Daoy (cell line): Measurements from ENCODE around the gene ADCY2. TPM values are rescaled to one million over a fixed set of nuclear protein-coding genes. Genes with fewer than 3 reads are reported as not detected.

Source experiments
- DNase-seq: peaks from one replicate; pipeline ENCODE4 v3.0.0-alpha.2; 2015; ENCODE audit warnings: low read depth
- total RNA-seq: library from RNA; depleted of rRNA; stranded (reverse); fragments of >200 nt; shearing (Covaris generic); gene quantifications from 2 replicates; pipeline ENCODE4 v1.2.3, GENCODE V29; 2014

ADCY2 gene
- total RNA-seq, 1 experiment from 2014 or later: 0.86 TPM

DNA sequence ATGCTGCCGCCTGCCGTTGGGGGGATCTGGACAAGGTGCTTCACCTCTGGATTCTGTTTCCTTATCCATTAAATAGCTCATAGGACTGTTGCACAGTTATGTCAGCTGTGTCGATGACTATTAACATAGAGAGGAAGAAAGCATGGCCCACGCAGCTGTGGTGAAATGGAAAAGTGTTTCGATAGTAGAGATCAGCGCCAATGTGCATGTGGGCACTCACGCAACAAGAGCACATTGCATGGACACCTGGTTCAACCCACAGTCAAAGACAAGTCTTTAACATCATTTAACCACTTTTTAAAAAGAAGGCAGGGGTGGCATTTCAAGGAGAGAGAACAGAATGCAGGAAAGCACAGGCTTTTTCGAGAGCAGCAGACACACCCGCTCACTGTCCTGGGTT is 107.6 kb downstream of the ADCY2 start:
- DNase-seq: no peak

DNA sequence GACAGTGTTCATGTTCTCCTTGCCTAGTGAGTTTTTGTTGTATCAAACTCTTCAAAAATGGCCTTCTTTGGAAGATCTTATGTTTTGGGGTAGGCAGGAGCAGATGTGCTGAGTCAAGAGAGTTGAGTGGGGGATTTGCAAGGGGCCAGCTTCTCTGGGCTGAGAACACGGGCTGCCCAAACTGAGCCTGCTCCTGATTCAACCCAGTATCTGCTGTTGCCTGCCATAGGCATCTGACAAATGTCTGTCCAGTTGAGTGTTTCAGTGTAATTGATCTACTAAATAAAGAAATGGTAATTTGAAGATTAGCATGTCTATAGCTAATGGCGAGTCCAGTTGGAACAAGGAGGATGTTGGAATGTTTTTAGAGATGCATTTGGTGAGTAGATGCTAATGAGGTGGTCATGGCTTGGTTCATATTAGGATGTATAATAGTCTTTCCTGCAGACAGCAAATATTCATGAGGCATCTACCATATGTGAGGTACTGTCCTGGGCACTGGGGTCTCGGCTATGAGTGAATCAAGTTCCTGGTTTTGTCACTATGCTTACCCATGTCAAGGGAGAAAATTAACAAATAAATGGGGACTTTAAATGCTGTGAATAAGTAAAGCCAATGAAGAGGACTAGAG is 119.5 kb downstream of the ADCY2 start:
- DNase-seq: no peak

DNA sequence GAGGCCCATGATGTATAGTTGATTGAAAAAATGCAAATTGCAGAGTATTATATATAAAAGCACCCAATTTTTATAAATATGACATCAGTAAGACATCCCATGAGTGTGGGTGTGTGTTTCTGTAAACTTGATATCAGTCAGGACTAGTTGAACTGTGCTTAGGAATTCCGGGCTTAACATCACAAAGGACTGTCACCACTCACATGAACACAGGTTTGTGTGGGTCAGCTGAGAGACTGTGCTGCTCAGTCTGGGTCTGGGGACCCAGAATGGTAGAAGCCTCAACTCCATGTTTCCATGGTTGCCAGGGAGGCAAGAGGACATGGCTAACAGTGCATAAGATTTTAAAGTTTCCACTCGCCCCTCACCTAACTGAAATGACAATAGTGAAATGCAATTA is 120.3 kb downstream of the ADCY2 start:
- no peak for DNase-seq

DNA sequence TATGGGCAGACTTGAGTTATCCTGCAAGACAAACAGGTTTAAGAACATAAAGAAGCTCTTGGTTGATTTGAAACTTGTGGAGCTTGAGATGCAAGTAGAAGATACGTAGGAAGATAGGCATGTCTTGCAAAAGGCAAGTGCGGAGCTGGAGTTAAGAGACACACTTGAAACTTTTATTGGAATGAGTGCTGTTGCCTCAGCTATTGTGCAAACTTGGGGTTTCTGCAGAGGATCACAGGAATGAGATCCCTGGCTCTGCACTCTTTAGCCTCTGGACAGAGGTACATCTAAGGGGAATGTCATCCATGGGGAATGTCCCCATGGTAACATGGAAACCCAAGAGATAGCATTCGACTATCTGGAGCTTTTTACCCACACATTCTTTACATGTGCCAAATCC is 121.1 kb downstream of the ADCY2 start:
- DNase-seq: no peak

DNA sequence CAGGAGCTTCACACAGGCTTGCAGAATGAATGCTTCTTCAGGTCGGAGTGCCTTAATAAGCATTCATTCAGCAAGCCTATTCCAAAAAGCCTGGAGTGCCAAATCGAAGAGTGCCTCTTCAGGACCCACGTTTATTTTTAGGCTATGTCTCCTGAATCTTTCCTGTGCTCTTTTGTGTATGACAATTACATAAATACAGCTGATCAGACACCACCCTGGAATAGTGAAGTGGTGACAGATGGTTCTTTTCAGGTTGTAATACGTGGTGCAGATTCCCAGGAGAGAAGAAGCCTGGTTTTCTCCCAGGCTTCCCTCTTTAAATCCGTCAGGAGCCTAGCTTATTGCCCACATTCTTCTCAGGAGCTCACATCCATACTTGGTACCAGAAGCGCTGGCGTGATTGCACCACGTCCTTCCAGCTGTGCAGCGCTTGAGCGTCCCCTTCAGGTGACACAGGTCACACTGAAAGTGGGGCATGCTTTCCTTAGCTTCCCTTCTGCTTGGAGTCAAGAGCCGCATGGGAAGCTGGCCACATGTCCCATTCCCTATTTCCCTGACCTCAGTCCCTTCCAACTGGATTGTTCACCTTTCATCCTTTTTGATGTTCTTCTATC is 123.1 kb downstream of the ADCY2 start:
- peak; percentile 63 for DNase-seq

DNA sequence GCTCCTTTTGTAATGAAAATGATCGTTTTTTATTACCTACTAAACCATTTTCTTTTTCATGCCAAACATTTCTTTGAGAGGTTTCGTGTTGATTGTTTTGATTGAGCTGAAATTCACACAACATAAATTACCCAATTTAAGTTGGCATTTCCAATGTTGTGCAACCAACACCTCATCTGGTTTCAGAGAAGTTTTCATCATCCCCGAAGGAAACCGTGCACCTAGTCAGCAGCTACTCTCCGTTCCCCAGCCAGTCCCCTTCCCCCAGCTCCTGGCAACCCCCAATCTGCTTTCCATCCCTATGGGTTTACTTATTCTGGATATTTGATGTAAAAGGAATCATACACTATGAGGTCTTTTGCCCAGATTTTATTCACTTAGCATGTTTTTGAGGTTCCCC is 123.6 kb downstream of the ADCY2 start:
- no peak for DNase-seq

DNA sequence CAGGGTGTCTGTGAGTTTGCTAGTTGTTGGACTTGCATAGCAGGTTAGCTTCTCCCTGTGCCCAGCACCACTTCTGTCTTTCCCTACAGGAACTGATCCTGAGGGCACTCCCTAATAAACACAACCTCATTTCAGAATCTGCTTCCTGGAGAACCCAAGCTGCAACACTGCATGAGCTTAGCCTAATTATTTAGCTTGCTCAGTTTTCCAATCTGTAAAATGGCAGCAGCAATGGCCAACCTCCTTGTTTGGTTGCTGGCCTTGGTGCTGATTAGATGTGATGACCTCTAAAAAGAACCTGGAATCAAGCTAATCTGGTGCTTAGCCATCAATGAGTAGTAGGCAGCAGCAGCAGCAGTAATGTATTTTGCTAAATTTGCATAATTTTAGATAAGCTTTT is 133.9 kb downstream of the ADCY2 start:
- no peak for DNase-seq

DNA sequence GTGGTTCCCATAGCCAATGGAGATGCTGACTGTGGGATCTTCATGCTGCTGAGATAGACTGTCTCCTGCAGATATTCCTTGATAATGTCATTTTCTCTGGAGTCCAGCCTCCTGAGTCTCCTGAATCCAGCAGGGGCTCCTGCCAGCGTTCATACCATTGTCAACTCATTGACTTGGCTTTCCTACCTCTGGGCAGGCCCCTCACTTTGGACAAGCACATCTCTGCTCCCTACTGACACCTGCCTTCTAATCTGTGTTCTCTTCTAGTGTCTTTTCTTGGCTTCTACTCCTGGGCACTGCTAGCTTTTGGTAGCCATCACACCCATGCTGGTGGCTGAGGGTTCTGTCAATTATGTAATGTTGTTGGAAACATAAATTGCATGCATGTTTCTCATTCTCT is 138.0 kb downstream of the ADCY2 start:
- no peak for DNase-seq

DNA sequence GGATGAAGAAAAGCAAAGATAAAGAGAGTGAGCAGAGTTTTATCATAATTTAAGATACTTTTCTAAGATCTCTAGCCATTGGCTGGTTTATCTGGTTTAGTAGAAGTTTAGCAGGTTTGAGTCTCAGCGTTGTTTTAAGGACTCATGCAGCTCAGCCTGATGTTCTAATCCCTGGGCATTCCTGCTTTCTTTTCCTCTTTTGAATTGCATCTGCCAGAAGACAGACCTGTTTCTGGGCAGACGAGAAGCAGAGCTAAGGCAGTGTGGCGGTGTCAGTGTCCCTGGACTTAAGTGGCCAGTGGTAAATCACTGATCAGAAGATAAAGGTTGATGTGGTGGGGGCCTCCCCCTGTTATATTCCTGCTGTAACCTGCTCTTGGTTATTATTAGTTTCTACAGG is 138.6 kb downstream of the ADCY2 start:
- DNase-seq: no peak

DNA sequence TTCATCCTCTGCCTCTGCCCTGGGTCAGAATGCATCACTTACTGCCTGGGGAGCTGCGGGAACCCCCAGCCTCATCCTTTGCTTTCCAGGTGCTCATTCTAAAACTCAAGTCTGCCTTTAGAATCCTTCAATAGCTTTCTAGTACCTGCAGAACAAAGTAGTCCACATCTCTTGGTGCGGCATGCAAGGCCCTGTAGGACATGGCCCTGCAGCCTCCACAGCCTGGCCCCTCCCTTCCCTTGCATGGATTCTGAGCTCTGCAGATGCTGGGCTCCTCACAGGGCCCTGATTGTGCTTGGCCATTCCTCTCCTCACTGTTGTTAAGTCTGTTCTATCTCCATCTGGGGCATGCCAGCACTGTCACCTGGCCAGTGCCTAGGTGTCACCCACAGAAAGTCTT is 141.6 kb downstream of the ADCY2 start:
- no peak for DNase-seq

DNA sequence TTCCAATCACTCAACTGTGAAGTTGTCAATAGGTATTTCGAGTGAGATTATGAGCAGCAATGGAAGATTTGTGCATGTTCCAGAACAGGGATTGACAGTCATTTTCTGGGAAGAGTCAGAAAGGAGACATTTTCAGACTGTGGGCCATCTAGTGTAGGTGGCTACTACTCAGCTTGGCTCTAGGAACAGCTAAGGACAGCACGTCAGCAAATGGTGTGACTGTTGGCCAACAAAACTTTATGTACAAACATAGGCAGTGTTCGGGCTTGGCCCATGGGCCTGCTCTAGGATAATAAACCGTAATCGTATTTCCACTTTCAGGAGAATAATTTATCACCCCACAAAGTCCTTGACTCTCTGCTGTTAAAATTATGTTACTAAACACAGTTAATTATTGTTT is 143.6 kb downstream of the ADCY2 start:
- DNase-seq: no peak

DNA sequence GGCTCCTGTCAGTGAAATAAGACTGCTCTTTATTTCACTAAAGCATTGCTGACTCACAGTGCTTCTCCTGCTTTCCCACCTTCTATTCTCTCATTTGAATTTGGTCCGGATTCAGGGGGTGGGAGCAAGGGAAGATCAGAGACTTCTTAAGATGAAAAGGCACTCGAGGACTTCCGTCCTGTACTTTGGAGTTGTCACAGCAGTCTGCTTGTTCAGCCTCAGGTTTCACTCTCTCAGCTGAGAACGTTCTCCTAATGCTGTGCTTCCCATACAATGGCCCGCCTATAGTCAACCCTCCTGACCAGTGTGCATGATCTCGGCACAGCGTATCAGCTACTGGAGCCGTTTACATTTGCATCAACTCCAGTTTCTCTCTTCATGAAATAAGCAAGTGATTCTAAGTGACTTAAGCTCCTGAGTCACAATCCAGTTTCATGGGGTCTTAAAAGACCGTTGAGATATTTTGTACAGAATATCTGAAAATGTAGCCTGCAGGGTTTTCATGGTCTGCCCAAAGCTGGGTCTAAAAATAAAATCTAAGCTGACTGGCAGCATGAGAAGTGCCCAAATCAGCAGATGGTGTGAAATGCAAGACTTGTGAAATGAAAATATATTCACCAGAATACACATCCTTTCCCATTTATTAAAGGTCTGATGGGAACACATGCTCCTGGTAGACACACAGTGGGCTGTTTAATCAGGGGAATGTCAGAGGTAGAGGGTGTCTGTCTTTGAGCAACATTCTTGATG is 145.0 kb downstream of the ADCY2 start:
- peak; percentile 7 for DNase-seq

DNA sequence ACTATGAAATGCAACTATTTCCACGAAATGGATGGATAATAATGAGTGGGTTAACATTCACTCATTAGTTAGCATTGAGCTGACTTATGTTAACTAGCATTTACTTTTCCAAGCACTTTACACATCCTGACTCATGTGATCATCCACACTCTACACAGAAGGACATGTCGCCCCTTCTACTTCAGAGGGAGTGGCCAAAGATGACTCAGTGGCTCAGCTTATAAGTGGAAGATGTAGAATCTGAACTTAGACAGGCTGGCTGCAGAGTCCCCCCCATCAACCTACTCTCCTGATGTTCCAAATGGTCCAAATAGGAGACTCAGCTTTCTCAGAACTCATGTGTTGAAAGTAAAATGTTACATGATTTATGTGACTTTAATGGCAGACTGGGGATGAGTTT is 146.0 kb downstream of the ADCY2 start:
- peak; percentile 62 for DNase-seq

DNA sequence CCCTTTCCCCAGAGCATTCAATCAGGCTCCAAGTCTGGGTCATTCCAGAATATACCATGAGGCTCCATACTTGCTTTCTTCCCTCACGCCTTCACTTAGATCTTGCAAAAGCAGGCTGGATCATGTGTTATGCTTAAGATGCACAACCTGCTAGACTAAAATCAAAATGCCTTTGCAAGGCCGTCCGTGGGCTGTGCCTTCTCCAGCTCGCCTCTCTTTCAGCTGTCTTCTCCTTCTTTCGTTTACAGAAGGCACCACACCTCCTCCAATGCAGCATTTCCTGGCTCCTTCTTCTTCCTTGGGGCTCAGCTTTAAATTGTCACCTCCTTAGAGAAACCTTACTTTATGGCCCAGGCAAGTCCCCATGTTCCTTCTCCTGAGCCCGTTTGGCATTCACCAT is 150.6 kb downstream of the ADCY2 start:
- DNase-seq: no peak

DNA sequence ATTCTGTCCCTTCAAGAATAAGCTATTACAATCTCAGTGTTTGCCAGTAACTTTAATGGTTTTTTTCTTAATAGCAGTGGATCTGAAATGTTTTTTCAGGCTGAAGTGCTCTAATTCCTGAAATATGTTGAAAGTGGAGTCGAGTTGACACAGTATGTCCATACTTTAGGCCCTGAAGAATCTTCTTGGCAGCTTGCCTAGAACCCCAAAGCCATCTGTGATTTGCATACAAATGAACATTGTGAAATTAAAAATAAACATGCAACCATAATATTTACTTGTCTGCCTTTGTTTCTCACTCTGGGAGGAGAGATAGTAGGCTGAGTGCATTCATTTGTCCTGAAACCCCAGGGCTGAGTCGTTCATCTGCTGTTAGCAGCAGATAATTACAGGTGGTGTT is 152.7 kb downstream of the ADCY2 start:
- no peak for DNase-seq

DNA sequence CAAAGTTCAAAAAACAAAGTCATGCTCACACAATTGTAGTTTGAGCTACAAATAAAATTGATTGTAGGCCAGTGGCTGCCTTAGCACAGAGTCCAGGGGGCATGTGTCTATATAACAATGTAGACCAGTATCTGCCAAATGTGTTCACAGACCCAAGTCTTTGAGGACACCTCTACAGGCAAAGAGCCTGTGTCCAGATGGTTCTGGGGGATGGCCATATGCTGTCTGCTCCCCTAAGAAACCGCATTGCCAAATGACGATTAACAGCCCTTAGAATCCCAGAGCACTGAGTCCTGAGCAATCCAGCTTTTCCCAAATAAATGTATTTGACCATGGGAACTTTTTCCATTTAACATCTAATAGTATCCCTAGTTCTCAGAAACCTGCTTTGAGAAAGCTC is 169.6 kb downstream of the ADCY2 start:
- DNase-seq: no peak

DNA sequence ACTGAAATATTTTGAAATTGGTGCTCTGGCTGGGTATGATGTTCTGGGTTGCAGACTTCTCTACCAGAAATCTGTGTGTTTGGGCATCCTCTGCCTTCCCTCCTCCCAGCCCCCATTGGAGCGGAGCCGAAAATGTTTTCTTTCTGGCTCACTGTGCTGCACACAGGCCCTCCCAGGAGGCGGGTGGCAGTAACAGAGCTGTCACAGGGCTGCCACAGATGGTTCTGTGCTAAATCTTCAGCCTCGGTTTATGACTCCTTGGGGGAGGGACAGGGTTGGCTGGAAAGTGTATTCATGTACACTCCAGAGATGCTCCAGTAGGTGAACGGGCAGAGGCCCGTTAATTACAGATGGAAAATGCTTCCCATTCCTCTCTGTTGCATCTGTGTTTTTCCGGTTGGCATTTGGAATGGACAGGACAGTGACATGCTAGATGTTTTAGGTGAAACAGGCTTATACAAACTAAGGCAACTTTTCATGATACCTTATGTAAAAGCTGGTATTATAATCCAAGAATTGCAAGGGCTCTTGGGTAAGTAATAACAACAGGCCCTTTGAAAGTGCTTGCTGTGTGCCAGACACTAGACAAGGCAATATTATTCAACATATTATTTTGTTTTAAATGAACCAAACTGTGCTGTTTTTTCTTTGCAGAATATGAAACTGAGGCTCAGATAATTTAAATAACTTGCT is 180.2 kb downstream of the ADCY2 start:
- DNase-seq: no peak

DNA sequence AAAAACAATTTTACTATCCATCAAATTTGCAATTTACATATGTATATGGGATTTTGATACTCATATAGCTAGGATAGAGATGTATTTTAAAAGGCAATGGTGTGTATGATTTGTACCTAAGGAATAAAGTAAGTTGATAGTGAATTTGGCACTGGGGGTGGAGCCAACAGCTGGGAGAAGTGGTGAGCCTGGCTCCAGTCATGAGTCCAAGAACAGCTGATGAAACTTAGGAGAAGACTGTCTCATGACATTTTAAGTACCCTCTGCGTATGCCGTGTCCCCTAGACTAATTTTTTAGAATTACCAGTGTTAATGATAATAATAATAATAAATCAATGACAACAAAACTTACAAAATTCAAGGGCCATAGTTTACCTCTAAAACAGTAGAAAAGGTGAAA is 181.4 kb downstream of the ADCY2 start:
- no peak for DNase-seq

DNA sequence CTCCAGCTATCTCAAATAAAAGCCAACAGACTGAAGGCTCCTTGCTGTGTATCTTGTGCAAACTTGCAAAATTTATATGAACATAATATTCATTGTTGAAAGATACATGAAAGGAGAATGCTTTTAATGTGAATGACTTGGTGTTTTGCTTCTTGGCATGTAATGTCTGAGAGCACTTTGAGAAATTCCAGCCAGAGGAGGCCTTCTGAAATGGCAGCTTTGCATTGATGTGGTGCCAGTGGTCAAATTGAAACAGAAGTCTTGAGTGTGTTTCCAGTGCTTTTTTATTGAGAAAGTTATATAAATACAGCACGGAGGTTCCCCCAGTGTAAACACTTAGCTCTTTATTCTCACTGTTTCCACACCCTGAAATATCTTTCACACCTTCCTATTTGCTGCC is 182.1 kb downstream of the ADCY2 start:
- DNase-seq: no peak

DNA sequence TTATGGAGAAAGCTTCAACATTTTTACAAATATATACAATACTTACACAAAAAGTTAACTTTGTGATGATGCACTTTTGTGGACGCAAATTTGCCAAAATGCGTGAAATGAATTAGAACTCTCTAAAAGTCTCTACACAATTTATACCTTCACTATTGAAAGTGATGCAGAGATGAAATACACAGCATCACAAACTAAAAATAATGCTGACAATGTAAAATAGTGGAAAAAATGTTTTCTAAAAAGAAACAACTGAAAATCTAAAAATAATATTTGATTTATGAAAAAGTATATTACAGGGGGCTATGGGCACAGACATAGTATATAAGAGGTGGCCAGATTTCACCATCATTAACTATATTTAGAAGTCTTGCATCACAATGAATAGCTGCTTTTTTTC is 188.8 kb downstream of the ADCY2 start:
- no peak for DNase-seq

DNA sequence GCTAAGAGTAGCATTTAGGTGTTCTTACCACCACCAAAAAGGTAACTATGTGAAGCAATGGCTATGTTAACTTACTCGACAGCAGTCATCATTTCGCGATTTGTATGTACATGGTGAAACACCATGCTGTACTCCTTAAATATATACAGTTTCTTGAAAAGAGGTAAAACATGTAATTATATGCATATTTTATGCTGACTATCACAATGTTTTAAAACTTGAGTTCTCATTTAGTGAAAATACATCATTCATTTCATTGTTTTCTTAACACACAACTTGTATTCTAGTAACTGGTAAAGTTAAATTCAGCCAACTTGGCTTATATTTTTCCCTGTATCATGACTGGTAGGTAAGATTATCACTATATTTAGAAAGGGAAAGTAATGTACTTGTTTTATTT is 189.9 kb downstream of the ADCY2 start:
- no peak for DNase-seq

DNA sequence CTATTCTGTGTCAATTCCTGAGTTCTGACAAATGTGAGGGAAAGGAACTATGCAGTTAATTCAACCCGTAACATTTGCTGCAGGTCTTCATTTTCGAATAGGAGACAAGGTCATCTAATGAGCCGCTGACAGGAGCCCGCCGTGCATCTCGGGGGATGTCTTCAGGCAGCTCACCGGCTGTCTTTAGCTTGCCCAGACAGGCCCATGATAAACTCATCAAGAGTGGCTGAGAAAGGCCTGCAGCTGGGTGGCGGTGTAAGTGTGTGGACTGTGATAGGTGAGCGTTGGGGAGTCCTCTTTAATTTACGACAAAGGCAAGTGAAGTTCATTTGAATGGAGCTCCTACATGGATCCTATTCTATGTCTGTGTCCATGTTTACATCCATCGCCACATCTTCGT is 190.5 kb downstream of the ADCY2 start:
- no peak for DNase-seq

DNA sequence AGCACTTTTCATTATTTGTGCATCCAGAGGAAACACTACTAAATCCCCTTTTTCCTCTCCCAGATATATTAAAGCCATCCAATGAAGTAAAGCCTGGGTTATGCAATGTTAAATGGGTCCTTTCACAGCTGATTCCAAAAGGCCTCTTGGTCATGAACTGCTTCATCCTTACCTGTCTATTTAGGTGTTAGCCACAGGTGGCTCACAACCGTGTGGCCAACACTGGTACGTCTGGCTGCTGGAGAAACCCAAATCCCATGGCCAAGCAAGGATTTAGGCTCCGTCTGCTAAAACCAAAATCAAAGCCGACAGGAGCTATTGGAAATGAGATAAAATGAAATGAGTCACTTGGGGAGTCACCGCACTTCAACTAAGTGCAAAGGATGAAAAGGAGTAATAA is 193.9 kb downstream of the ADCY2 start:
- DNase-seq: peak; percentile 15
